Activated CD4-positive, alpha-beta T cell treated with anti-CD3 and anti-CD28 coated beads, Interleukin-2, amount 50 U/mL, for 16 hours (primary cell): ENCODE data around the gene RIN3.
"Not testable (repeated sequence)": the region's sequence is repeated elsewhere in the genome, so short reads cannot be mapped to it uniquely, and the experiment has no call there.

Experiments used
- DNase-seq: peaks from one replicate; pipeline ENCODE4 v3.0.0-alpha.2; 2020

The RIN3 gene

GRCh38 chr14:92531106-92531873 lies 17.7 kb downstream of the RIN3 start:
- DNase-seq = peak; percentile 58

DNA sequence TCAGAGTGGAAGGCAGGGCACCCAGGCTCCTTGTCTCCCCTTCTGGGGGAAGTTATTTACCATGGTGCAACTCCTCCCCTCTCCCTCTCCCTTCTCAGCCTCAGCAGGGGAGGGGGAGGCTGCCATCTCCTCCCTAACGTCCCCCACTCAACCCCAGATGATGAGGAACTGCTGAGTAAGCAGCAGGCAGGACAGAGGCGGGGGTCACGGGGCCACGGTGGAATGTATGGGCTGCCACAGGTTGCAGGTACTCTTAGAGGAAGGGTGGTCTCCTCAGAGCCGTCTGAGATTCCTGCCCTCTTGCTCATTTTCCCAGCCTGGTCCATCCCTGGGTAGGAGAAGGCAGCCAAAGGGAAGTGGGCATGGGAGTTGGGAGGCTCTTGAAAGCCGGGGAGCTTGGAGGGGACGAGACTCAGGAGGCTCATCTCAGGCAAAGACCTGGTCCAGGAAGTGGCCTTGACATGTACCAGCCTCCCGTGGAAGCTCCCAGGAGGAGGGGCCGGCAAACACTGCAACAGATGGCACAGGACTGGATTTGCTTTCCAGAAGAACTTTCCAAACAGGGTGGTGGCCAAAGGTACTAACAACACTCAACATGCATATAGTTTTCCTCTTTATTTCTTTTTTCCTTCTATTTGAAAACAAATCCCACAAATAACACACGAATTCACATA lies 19.0 kb downstream of the RIN3 start:
- DNase-seq = no peak

- DNase-seq = peak; percentile 29
Measured at GRCh38 chr14:92534932-92535643, 21.5 kb downstream of the RIN3 start.

DNA sequence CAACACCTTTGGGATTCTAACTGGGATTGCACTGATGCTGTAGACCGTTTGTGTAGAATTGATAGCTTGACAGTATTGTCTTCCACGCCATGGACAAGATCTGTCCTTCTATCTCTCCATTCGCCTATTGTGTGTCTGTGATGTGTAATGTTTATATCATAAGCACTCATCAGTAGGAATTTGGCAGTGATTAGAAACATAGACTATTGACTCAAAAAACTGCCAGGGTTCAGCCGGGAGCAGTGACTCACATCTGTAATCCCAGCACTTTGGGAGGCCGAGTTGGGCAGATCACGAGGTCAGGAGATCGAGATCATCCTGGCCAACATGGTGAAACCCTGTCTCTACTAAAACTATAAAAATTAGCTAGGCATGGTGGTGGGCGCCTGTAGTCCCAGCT lies 22.6 kb downstream of the RIN3 start:
- DNase-seq = not testable (repeated sequence)

DNA sequence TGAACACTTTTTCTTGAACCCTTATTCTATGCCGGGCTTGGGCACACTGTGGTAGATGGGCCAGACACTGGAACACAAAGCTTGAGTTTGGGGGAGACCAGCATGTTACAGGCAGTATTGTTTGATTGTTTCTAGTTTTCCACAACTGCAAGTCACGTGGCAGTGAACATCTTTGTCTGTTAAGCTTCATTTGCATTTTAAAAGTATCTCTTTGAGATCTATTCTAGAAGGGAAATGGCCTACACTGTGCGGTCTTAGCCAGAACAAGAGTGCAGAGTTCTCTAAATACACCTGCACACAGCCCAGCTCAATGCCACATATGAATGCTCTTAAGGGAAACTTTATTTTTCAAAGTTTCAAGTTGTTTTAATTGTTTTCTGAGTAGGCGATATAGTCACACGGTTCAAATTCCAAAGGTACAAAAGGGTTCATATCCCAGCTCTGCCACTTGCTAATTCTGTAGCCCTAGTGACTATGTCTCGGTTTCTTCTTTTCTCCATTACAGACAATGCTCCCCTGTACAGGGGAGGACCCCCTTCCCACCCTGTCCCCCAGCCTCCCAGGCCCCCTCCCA lies 24.9 kb downstream of the RIN3 start:
- no peak for DNase-seq

DNA sequence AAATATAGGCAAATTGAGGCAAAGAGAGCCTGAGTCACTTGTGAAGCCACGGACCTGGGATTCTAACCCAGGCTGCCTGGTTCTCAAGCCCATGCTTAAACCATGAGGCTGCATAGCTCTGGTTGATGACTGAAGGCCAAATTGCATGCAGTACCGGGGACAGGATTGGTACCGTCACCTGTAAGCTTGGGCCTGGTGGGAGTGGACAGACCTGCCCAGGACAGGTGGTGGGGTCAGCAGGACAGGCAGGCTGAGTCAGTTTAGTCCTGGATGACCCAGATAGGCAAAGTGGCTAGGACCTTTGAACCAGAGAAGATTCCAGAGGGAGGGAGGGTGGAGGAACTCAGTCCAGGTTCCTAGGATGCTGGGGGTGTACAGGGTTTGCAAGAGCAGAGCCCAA lies 25.8 kb downstream of the RIN3 start:
- no peak for DNase-seq

DNA sequence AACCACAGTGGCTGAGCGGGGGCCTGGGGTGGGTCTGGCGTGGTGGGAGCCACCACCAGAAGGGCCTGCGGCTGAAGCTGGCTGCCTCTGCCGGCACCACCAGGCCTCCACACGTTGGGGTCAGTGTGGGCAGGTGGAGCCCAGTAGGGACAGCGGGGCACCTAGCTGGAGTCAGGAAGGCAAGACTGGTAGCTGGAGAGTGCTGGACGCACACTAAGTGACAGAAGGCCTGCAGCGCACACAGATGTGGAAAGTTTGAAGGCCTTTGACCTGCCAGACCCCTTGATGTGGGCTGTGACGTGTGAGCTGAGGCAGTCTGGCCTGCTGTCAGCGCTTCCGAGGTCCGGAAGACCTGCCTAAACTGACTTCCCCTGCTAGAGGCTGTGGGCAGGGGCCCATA lies 26.3 kb downstream of the RIN3 start:
- no peak for DNase-seq

DNA sequence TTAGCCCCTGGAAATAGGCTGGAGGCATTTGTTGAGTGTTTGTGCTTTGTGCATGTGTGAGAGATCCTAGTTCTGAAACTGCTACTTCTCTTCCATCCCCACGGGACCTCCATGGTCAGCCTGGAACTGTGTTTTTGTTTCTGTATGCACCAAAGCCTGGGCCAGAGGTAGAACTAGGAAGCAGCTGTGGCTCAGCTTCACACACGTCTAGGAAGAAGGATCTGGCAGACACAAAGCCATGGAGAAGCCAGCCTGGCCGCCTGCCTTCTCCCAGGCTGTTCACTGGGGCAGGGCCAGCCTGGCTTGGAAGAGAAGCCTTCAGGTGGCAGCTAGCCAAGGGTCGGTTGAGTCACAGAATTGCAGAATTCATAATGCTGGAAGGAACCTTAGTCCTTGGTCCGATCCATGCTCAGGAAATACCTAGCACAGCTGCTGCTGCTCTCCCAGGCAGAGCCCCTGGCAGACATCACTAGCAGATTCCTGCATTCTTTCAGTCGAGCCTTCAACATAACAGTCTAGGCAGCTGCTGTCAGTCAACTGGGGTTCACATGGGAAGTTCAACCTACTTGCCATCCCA lies 27.0 kb downstream of the RIN3 start:
- no peak for DNase-seq

- no peak for DNase-seq
Measured at GRCh38 chr14:92542766-92543554, 29.4 kb downstream of the RIN3 start.

- no peak for DNase-seq
Measured at GRCh38 chr14:92544051-92544720, 30.6 kb downstream of the RIN3 start.

DNA sequence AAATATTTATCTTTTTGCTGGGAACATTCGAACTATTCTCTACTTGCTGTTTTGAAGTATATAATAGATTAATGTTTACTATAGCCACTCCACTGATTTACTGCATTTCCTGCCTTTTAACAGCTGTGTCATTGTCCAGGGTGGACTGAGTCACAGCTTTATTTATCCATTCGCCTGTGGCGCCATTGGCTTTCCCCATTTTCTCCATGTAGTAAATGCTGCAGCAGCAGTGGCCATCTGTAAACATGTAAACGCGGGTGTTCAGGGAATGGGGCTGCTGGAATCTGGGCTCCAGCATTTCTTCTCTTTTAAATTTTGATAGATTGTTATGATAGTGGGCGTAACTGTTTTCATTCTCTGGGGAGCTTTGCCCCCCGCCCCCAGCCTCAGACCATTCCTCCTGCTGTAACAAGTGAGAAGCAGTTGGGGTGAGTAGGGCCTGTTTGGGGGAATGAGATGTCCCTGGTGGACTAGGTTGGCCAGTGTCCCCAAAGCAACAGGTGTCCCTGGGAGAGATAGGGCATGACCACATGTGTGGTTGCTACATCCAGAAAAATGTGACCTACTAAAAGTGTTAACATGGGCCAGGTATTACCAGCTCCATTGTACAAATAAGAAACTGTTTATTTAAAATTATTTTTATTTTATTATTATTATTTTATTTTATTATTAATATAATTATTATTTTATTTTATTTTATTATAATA lies 32.9 kb downstream of the RIN3 start:
- no peak for DNase-seq

- no peak for DNase-seq
Measured at GRCh38 chr14:92549105-92549858, 35.7 kb downstream of the RIN3 start.

DNA sequence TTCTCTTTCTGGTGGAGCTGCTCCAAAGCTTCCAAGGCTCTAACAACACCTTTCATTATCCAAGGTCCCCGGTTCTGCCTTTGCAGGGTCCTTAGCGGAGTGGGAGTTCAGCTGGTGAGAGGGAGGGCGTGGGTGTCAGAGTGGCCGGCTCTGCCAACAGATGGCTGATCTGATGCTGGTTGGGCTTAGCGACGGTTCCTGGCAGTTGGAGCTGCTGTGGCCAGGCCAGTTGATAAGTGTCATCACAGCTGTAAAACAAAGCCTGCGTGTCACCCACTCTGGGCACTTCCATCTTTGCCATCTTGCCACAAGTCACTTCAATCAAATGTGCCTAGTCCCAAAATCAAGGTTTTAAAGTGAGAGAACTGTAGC lies 36.3 kb downstream of the RIN3 start:
- no peak for DNase-seq

GRCh38 chr14:92551044-92551841 lies 37.7 kb downstream of the RIN3 start:
- DNase-seq = peak; percentile 57

DNA sequence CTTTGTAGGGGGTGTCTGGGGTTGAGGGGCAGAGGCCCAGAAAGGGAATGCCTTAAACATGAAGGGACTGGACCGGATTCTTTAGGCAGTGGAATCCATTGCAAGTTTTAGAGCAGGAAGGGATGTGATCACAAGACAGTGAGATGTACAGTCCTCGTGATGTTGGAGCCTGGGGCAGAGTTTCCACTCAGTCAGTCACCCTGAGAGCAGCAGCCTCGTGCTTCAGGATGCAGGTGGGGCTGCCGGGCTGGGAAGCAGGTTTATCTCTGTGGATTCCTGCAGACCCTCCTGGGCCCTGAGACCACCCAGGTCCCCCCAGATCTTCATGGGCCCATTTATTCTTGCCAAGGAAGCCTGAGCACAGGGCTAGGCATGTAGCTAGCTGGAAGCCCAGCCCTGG lies 38.5 kb downstream of the RIN3 start:
- DNase-seq = no peak

DNA sequence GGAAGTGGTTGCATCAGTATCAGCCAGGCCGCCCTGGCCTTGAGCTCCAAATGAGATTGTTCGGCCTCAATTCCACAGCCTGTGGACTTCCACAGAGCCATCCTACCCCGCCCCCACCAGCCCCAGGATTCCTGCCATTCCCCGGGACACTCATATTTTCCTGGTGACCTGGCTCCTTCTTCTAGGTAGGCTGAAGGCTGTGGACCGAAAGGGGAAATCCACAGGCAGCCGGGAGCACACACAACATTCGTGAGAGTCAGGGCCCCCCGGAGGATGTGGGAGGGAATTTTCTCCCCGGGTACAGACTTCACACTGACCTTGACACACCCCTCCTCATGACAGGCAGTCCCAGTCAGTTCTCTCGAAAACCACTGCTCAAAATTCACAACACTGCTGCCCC lies 39.9 kb downstream of the RIN3 start:
- no peak for DNase-seq

DNA sequence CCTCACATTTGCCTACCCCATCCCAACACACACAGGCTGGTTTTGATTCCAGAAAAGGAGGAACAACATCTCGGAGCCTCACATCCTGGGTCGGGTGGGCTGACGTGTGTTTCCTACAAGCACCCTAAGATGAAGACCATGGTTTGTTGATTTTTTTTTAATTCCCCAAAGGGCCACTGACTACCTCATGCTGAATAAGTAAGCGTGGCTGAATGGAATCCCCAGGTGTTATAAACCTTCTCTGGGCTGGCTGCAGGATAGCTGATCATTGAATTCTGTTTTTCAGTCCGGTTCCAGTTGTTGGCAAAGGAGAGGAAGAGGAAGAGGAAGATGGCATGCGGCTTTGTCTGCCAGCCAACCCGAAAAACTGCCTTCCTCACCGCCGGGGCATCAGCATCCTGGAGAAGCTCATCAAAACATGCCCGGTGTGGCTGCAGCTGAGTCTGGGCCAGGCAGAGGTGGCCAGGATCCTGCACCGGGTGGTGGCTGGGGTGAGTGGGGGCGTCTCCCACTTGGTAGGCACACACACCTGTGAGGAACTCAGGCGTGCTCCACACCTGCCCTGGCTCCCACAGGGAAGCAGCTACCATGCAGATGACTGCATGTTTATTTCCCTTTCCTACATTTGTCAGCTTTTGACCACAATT lies 42.0 kb downstream of the RIN3 start:
- DNase-seq = no peak

- peak; percentile 55 for DNase-seq
Measured at GRCh38 chr14:92556255-92556741, 42.7 kb downstream of the RIN3 start.
